ENCODE measurements around the gene TP73. TPM values are rescaled to one million over a fixed set of nuclear protein-coding genes. Genes with fewer than 3 reads are reported as not detected.

TP73 gene
- total and polyA plus RNA-seq, 12 donors = 0.03 to 0.58 (median 0.15) TPM; not detected in 7

- Histone ChIP-seq H3K4me1 (peaks cover 0 to 9% (median 7%) of the 10 kb centered on the region in 9 donors), H3K27me3 (peaks cover 0 to 4% (median 0%) of the 10 kb centered on the region in 7 donors), H3K36me3 (no peaks in the 10 kb centered on the region), H3K27ac (no peak overlapping the region), H3K4me3 (no peak overlapping the region), H3K9me3 (no peaks in the 10 kb centered on the region)
- DNase-seq (no peak), ATAC-seq (no peak)
- WGBS, 2 donors = 74 to 79% methylated on average over 14 of the region's 14 CpGs
- TF ChIP-seq CTCF (IDR thresholded peaks at IDR 0.05) = no peak
- intact Hi-C loops (cut with DNase I) = no loop called here
These were observed 11.8 kb downstream of the TP73 start for GRCh38 chr1:3663999-3664699.

GRCh38 chr1:3664700-3665375, 12.5 kb downstream of the TP73 start:
- no peak overlapping the region for H3K27ac ChIP-seq
- TF ChIP-seq CTCF (IDR thresholded peaks at IDR 0.05) = no peak
- no peak overlapping the region for H3K4me3 ChIP-seq
- H3K9me3 ChIP-seq = no peaks in the 10 kb centered on the region
- H3K27me3 ChIP-seq = peaks cover 0 to 4% (median 0%) of the 10 kb centered on the region in 7 donors
- ATAC-seq (no peak), DNase-seq (no peak)
- H3K4me1 ChIP-seq = peaks cover 0 to 15% (median 12%) of the 10 kb centered on the region in 9 donors
- intact Hi-C loops (cut with DNase I) = no loop called here
- 89 to 90% methylated on average over 14 of the region's 14 CpGs for WGBS, 2 donors
- no peaks in the 10 kb centered on the region for H3K36me3 ChIP-seq

- intact Hi-C loops (cut with DNase I) = no loop called here
- ATAC-seq (no peak), DNase-seq (no peak)
- H3K27me3 ChIP-seq = peaks cover 0 to 24% (median 3%) of the 10 kb centered on the region in 7 donors
- peaks cover 0 to 17% (median 12%) of the 10 kb centered on the region in 9 donors for H3K4me1 ChIP-seq
- no peaks in the 10 kb centered on the region for H3K9me3 ChIP-seq
- no peak overlapping the region for H3K4me3 ChIP-seq
- TF ChIP-seq CTCF (IDR thresholded peaks at IDR 0.05) = no peak
- H3K27ac ChIP-seq = no peak overlapping the region
- WGBS, 2 donors = 67 to 76% methylated on average over 8 of the region's 8 CpGs
- H3K36me3 ChIP-seq = no peaks in the 10 kb centered on the region
These were observed 15.8 kb downstream of the TP73 start for GRCh38 chr1:3668148-3668547.

- H3K4me3 ChIP-seq = peak overlapping the region in 5 of 10 donors; percentile 3 to 32 (median 26)
These were observed 16.4 kb downstream of the TP73 start for GRCh38 chr1:3668585-3669300.

More at GRCh38 chr1:3668585-3669300, 16.4 kb downstream of the TP73 start:
- H3K36me3 ChIP-seq = no peaks in the 10 kb centered on the region
- peak; percentile 84 to 95 (median 92) for ATAC-seq
- H3K9me3 ChIP-seq = no peaks in the 10 kb centered on the region
- no peak for TF ChIP-seq CTCF (IDR thresholded peaks at IDR 0.05)
- peaks cover 0 to 24% (median 3%) of the 10 kb centered on the region in 7 donors for H3K27me3 ChIP-seq
- WGBS, 2 donors = 27 to 31% methylated on average over 29 to 30 of the region's 30 CpGs
- peaks cover 0 to 17% (median 12%) of the 10 kb centered on the region in 9 donors for H3K4me1 ChIP-seq
- intact Hi-C loops (cut with DNase I) = no loop called here
- peak; percentile 73 to 81 for DNase-seq
- H3K27ac ChIP-seq = peak overlapping the region in 3 of 10 donors; percentile 26 to 52 (median 51)

All from heart right ventricle (tissue), 16 donors.